Loucy (cell line): ENCODE data around the gene AFG3L2.

Experiments used
- H2AFZ ChIP-seq: fragments of 200-600 bp; sonication (generic); 2 replicates; pipeline ENCODE4 v1.6.0; 2016; ENCODE audit warnings: antibody characterized with exemption, mild to moderate bottlenecking, low read length, moderate library complexity
- H3F3A ChIP-seq: fragments of 200-600 bp; 2 replicates; pipeline ENCODE4 v1.6.0; 2016; ENCODE audit warnings: antibody characterized with exemption, low read depth, mild to moderate bottlenecking
- H3K27me3 ChIP-seq: fragments of 200-600 bp; sonication (generic); 2 replicates; pipeline ENCODE4 v1.6.1; 2014; ENCODE audit warnings: low read length, mild to moderate bottlenecking; ENCODE audit not compliant: insufficient read depth, poor library complexity, severe bottlenecking
- H3K36me3 ChIP-seq: fragments of 200-600 bp; sonication (generic); 2 replicates; pipeline ENCODE4 v1.6.1; 2016; ENCODE audit warnings: low read length; ENCODE audit not compliant: insufficient read depth
- H3K4me1 ChIP-seq: fragments of 200-600 bp; sonication (generic); 2 replicates; pipeline ENCODE4 v1.5.1; 2014; ENCODE audit warnings: low read length, mild to moderate bottlenecking; ENCODE audit not compliant: insufficient read depth, poor library complexity, severe bottlenecking
- H3K4me2 ChIP-seq: fragments of 200-600 bp; sonication (generic); 2 replicates; pipeline ENCODE4 v1.6.0; 2014; ENCODE audit warnings: antibody characterized with exemption, low read length, low read depth, mild to moderate bottlenecking; ENCODE audit not compliant: poor library complexity, severe bottlenecking
- H3K4me3 ChIP-seq: fragments of 200-600 bp; sonication (generic); 2 replicates; pipeline ENCODE4 v1.5.1; 2014; ENCODE audit warnings: low read length, mild to moderate bottlenecking, mixed read lengths; ENCODE audit not compliant: poor library complexity, severe bottlenecking
- H3K79me2 ChIP-seq: fragments of 200-600 bp; sonication (generic); 2 replicates; pipeline ENCODE4 v1.6.1; 2014; ENCODE audit warnings: low read length; ENCODE audit not compliant: insufficient read depth
- H3K9ac ChIP-seq: fragments of 200-600 bp; sonication (generic); 2 replicates; pipeline ENCODE4 v1.6.0; 2014; ENCODE audit warnings: mild to moderate bottlenecking, low read depth, low read length, moderate library complexity; ENCODE audit not compliant: poor library complexity, severe bottlenecking
- H3K9me2 ChIP-seq: fragments of 200-600 bp; sonication (generic); replicated peaks from 2 replicates; pipeline ENCODE4 v1.6.1; 2016; ENCODE audit warnings: low read depth, low read length, mixed read lengths
- H3K9me3 ChIP-seq: fragments of 200-600 bp; sonication (generic); 2 replicates; pipeline ENCODE4 v1.6.1; 2014; ENCODE audit warnings: mild to moderate bottlenecking, antibody characterized with exemption, low read length, low read depth; ENCODE audit not compliant: insufficient read depth
- H4K20me1 ChIP-seq: fragments of 200-600 bp; sonication (generic); 2 replicates; pipeline ENCODE4 v1.6.0; 2014; ENCODE audit warnings: antibody characterized with exemption, low read length, mild to moderate bottlenecking; ENCODE audit not compliant: insufficient read depth, poor library complexity, severe bottlenecking
- CTCF ChIP-seq: fragments of 200-600 bp; sonication (generic); conservative IDR thresholded peaks from 2 replicates; pipeline ENCODE4 v1.5.1; 2014; ENCODE audit warnings: mild to moderate bottlenecking, antibody characterized with exemption, low read length
- EZH2phosphoT487 ChIP-seq: fragments of 200-600 bp; IDR thresholded peaks from 2 replicates; pipeline ENCODE4 v1.6.1; 2018; ENCODE audit warnings: antibody characterized with exemption, mild to moderate bottlenecking, moderate library complexity, borderline replicate concordance

The AFG3L2 gene

GRCh38 chr18:12293831-12294230 is 83.2 kb downstream of the AFG3L2 start:
- H3K9ac ChIP-seq: no peak overlapping the region
- peaks cover 5% of the 10 kb centered on the region for H3K4me1 ChIP-seq
- H4K20me1 ChIP-seq: no peaks in the 10 kb centered on the region
- no peaks in the 10 kb centered on the region for H3K9me2 ChIP-seq
- no peak overlapping the region for H3K4me3 ChIP-seq
- H3F3A ChIP-seq: no peaks in the 10 kb centered on the region
- no peak for TF ChIP-seq CTCF
- TF ChIP-seq EZH2phosphoT487: no peak
- no peak overlapping the region for H2AFZ ChIP-seq
- no peaks in the 10 kb centered on the region for H3K79me2 ChIP-seq
- no peaks in the 10 kb centered on the region for H3K27me3 ChIP-seq
- H3K4me2 ChIP-seq: no peak overlapping the region
- H3K36me3 ChIP-seq: no peaks in the 10 kb centered on the region
- H3K9me3 ChIP-seq: no peaks in the 10 kb centered on the region

- TF ChIP-seq EZH2phosphoT487 (no peak), CTCF (no peak)
- no peaks in the 10 kb centered on the region for H3F3A ChIP-seq
- no peak overlapping the region for H3K4me3 ChIP-seq
- no peak overlapping the region for H3K4me2 ChIP-seq
- H3K36me3 ChIP-seq: no peaks in the 10 kb centered on the region
- H2AFZ ChIP-seq: no peak overlapping the region
- no peaks in the 10 kb centered on the region for H4K20me1 ChIP-seq
- H3K9me3 ChIP-seq: no peaks in the 10 kb centered on the region
- no peaks in the 10 kb centered on the region for H3K79me2 ChIP-seq
- H3K4me1 ChIP-seq: peaks cover 5% of the 10 kb centered on the region
- no peak overlapping the region for H3K9ac ChIP-seq
- no peaks in the 10 kb centered on the region for H3K27me3 ChIP-seq
- H3K9me2 ChIP-seq: no peaks in the 10 kb centered on the region
These were observed 85.3 kb downstream of the AFG3L2 start for GRCh38 chr18:12291690-12292089.

- TF ChIP-seq EZH2phosphoT487: no peak
- no peak for TF ChIP-seq CTCF
- H3K27me3 ChIP-seq: no peaks in the 10 kb centered on the region
- H3K4me2 ChIP-seq: no peak overlapping the region
- H4K20me1 ChIP-seq: no peaks in the 10 kb centered on the region
- no peak overlapping the region for H3K4me3 ChIP-seq
- H3K9me3 ChIP-seq: no peaks in the 10 kb centered on the region
- H3K9me2 ChIP-seq: no peaks in the 10 kb centered on the region
- H3K9ac ChIP-seq: no peak overlapping the region
- no peaks in the 10 kb centered on the region for H3F3A ChIP-seq
- H3K79me2 ChIP-seq: no peaks in the 10 kb centered on the region
- no peak overlapping the region for H2AFZ ChIP-seq
- no peaks in the 10 kb centered on the region for H3K36me3 ChIP-seq
- H3K4me1 ChIP-seq: peaks cover 4% of the 10 kb centered on the region
These were observed 85.9 kb downstream of the AFG3L2 start for GRCh38 chr18:12291161-12291560.
